NCI-H69 (cell line): ENCODE data around the gene PGGT1B.

ENCODE experiments used
- DNase-seq: peaks from one replicate; lab custom pipeline; 2025; lab: John Stamatoyannopoulos, UW

Gene PGGT1B

GRCh38 chr5:115180165-115180709, 82.4 kb downstream of the PGGT1B start:
- peak; percentile 88 for DNase-seq

- DNase-seq, result peak; percentile 55
These were observed 83.1 kb downstream of the PGGT1B start for GRCh38 chr5:115179394-115180164.

DNA sequence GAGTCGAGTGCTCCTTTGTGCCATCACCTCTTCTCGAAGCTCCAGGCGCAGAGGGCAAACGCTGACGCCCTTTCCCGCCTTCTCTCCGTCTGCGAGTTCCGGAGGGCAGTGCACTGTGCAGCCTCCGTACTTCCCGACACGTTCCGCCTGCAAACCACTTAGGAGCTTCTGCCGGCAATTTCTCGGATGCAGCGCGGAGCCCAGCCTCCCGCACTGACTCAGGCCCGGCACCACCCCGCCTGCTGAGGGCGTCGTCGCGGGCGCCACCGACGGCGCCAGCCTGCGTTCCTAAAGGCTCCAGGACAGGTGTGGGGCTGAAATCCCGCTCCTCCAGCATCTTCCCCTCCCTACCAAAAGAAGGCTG, 83.7 kb downstream of the PGGT1B start:
- no peak for DNase-seq

DNA sequence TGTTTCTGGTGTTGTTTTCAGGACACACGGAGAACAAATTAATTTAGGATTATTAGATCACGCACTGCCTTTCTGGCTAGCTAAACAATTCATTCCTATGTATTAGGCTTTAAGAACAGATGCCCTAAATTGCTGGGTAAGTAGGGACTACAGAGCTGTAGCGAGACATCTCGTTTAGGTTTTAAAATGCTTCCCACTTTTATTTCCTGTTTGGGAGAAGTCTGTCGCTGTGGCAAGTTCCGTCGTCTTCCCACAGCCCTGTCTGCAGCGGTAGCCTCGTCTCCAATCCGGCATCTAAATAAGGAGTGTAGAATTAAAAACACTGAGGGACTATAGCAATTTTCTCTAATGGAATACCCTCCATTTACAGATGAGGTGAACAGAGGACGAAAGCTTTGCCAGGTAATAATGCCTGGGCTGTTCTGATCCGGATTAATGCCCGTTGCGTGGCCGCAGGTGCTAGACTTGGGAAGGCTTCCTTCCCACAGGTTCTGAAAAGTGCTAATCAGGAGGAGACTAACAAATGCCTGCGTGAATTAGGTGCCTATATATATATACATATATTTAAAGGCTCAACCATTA, 91.7 kb downstream of the PGGT1B start:
- DNase-seq, result peak; percentile 65

GRCh38 chr5:115170134-115170928, 92.3 kb downstream of the PGGT1B start:
- DNase-seq, result peak; percentile 79

GRCh38 chr5:115169487-115170133, 93.1 kb downstream of the PGGT1B start, which contains the start of gene TRIM36:
Gene TRIM36, minus strand, starts transcription at chr5:115169908. Its CDS starts 274 bp downstream, at chr5:115169634.
- peak; percentile 99 for DNase-seq

DNA sequence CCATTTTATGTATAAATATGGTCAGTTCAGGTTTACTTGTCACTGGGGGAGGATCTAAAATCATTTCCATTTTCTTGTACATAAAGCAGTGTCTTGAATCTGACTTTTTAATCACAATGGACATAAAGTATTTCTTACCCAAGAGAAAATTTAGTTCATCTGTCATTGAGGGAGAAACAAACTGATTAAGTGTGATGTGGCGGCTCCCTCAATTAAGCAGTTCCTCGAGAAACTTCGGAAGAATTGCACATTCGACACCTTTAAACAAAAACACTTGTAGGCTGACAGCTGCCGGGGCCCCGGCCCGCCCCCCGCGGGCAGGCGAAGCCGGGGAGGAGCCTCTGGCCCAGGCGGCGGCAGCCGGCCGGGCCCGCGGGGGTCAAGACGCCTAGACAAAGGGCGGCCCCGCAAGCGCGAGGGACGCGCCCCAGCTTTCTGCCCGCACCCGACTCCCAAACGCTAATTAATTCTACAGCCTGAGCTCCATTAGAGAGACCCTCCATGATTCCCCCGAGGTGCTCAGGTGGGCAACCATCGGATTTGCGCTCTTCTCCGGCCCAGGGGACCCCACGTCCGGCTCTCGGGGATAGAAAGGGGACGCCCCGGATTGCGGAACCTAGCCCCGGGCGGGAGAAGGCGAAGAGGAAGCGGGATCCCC, 93.7 kb downstream of the PGGT1B start:
- DNase-seq, result peak; percentile 84

GRCh38 chr5:115166744-115167393, 95.8 kb downstream of the PGGT1B start:
- DNase-seq, result no peak

- no peak for DNase-seq
These were observed 96.9 kb downstream of the PGGT1B start for GRCh38 chr5:115165790-115166189.

- peak; percentile 76 for DNase-seq
These were observed 101.7 kb downstream of the PGGT1B start for GRCh38 chr5:115160975-115161475.
